ENCODE results near the gene ACCS.
A peak's percentile ranks its signal among the peaks of the same experiment; 100 is the strongest.

DNA sequence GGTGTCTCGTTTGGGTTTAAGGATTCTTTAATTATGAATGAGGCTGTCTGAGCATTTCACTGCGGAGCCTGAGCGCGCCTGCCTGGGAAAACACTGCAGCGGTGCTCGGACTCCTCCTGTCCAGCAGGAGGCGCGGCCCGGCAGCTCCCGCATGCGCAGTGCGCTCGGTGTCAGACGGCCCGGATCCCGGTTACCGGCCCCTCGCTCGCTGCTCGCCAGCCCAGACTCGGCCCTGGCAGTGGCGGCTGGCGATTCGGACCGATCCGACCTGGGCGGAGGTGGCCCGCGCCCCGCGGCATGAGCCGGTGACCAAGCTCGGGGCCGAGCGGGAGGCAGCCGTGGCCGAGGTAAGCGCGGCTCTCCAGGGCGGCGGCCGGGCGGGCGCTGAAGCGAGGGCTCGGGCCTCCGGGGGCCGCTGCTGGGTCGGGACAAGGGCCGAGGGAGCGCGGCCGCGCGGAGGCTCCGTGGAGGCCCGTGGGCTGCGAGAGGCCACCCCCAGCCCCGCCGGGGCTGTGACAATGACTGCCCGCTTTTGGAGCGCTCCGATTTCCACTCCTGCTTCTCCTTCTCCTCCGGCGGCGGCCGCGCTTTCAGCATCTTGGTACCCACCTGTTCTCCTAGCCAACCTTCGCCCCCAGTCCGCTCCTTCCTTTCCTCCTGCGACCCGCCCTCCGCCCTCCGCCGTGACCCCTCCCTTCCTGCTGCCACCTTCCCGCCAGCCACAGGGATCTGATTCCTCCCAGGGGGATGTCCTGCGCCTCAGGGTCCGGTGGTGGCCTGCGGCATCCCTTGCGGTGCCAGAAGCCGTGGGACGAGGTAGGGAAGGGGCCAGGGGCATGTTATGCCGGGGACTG, 29.7 kb downstream of the ACCS start, which contains the start of gene EXT2:
- TF ChIP-seq EZH2 (IDR thresholded peaks at IDR 0.05; ENCODE audit: borderline replicate concordance, insufficient read depth, low read length, poor library complexity, severe bottlenecking) (no peak), MXI1 (conservative IDR thresholded peaks at IDR 0.05; ENCODE audit: poor library complexity, severe bottlenecking) (peak; percentile 62), RAD21 (conservative IDR thresholded peaks at IDR 0.05) (peak; percentile 56), SMC3 (conservative IDR thresholded peaks at IDR 0.05; ENCODE audit: poor library complexity) (peak; percentile 74)
- TF ChIP-seq, protein P1, sequence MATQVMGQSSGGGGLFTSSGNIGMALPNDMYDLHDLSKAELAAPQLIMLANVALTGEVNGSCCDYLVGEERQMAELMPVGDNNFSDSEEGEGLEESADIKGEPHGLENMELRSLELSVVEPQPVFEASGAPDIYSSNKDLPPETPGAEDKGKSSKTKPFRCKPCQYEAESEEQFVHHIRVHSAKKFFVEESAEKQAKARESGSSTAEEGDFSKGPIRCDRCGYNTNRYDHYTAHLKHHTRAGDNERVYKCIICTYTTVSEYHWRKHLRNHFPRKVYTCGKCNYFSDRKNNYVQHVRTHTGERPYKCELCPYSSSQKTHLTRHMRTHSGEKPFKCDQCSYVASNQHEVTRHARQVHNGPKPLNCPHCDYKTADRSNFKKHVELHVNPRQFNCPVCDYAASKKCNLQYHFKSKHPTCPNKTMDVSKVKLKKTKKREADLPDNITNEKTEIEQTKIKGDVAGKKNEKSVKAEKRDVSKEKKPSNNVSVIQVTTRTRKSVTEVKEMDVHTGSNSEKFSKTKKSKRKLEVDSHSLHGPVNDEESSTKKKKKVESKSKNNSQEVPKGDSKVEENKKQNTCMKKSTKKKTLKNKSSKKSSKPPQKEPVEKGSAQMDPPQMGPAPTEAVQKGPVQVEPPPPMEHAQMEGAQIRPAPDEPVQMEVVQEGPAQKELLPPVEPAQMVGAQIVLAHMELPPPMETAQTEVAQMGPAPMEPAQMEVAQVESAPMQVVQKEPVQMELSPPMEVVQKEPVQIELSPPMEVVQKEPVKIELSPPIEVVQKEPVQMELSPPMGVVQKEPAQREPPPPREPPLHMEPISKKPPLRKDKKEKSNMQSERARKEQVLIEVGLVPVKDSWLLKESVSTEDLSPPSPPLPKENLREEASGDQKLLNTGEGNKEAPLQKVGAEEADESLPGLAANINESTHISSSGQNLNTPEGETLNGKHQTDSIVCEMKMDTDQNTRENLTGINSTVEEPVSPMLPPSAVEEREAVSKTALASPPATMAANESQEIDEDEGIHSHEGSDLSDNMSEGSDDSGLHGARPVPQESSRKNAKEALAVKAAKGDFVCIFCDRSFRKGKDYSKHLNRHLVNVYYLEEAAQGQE (IDR thresholded peaks at IDR 0.05; ENCODE audit: borderline replicate concordance): peak; percentile 68
- TF ChIP-seq, protein P2, sequence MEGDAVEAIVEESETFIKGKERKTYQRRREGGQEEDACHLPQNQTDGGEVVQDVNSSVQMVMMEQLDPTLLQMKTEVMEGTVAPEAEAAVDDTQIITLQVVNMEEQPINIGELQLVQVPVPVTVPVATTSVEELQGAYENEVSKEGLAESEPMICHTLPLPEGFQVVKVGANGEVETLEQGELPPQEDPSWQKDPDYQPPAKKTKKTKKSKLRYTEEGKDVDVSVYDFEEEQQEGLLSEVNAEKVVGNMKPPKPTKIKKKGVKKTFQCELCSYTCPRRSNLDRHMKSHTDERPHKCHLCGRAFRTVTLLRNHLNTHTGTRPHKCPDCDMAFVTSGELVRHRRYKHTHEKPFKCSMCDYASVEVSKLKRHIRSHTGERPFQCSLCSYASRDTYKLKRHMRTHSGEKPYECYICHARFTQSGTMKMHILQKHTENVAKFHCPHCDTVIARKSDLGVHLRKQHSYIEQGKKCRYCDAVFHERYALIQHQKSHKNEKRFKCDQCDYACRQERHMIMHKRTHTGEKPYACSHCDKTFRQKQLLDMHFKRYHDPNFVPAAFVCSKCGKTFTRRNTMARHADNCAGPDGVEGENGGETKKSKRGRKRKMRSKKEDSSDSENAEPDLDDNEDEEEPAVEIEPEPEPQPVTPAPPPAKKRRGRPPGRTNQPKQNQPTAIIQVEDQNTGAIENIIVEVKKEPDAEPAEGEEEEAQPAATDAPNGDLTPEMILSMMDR (IDR thresholded peaks at IDR 0.05; ENCODE audit: poor library complexity, severe bottlenecking): peak; percentile 94

Measured in neural cell (in vitro differentiated cells).